Kidney epithelial cell (primary cell): ENCODE measurements around the gene LBX1. TPM values are rescaled to one million over a fixed set of nuclear protein-coding genes. Genes with fewer than 3 reads are reported as not detected.

Source experiments
- DNase-seq: peaks from one replicate; pipeline ENCODE4 v3.0.0-alpha.2; 2010; ENCODE audit warnings: low read depth
- H3K27me3 ChIP-seq: 2 replicates; pipeline ENCODE4 v1.6.0; 2011; ENCODE audit warnings: low read length; ENCODE audit not compliant: control insufficient read depth, insufficient read depth
- H3K36me3 ChIP-seq: 2 replicates; pipeline ENCODE4 v1.5.1; 2011; ENCODE audit warnings: low read length; ENCODE audit not compliant: control insufficient read depth, insufficient read depth
- H3K4me3 ChIP-seq: 2 replicates; pipeline ENCODE4 v1.5.1; 2011; ENCODE audit warnings: low read depth, mild to moderate bottlenecking, control low read depth, low read length
- total RNA-seq: library from RNA; depleted of rRNA; stranded (reverse); fragments of >200 nt; gene quantifications from 2 replicates; pipeline ENCODE4 v1.2.3, GENCODE V29; 2015
- TF ChIP-seq, protein P1 (sequence below): IDR thresholded peaks from 2 replicates; pipeline ENCODE4 v1.5.1; 2011; ENCODE audit warnings: mild to moderate bottlenecking, moderate library complexity, low read length, control low read depth, inconsistent platforms; ENCODE audit not compliant: insufficient read depth, poor library complexity, severe bottlenecking

The LBX1 gene
- total RNA-seq, 1 donor from 2014 or later = not detected

DNA sequence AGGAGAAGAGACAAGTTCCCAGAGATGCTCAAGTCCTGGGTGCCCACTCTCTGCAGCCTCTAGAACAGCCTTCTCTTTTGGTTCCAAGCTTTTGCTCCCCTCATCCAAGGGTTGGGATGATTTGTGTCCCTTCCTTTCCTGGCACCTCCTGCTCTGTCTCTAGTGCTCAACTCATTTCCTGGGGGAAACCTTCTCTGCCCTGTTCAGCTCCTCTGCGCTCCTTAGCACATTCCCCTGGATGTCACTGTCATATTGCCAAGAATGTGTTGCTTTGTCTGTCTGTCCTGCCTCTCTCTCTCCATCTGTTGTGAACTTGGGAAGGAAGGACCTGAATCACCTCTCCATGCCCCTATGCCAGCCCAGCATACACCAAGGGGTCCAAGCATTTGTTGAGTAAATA is 5.1 kb upstream of the LBX1 start:
- TF ChIP-seq, protein P1, sequence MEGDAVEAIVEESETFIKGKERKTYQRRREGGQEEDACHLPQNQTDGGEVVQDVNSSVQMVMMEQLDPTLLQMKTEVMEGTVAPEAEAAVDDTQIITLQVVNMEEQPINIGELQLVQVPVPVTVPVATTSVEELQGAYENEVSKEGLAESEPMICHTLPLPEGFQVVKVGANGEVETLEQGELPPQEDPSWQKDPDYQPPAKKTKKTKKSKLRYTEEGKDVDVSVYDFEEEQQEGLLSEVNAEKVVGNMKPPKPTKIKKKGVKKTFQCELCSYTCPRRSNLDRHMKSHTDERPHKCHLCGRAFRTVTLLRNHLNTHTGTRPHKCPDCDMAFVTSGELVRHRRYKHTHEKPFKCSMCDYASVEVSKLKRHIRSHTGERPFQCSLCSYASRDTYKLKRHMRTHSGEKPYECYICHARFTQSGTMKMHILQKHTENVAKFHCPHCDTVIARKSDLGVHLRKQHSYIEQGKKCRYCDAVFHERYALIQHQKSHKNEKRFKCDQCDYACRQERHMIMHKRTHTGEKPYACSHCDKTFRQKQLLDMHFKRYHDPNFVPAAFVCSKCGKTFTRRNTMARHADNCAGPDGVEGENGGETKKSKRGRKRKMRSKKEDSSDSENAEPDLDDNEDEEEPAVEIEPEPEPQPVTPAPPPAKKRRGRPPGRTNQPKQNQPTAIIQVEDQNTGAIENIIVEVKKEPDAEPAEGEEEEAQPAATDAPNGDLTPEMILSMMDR = no peak
- Histone ChIP-seq H3K27me3 (peaks cover 99% of the 10 kb centered on the region), H3K4me3 (no peak overlapping the region), H3K36me3 (no peaks in the 10 kb centered on the region)
- DNase-seq = no peak

DNA sequence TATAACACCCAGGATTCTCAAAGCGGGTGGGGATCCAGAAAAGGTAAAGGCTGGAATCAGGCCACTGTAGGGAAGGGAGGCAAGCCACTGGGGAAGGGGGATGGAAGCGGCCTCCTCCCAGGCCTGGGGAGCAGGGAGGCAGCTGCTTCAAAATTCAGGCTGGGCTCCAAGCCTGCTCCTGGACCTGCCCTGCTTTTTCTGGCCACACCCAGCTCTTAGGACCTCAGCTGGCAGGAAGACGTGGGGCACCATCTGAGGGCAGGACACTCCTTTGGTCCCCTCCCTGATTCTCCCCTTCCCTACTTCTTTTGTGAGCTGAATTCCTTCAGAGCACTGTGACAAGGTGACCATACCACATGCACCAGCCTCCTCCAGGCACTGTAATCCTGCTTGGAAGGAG is 4.6 kb upstream of the LBX1 start:
- Histone ChIP-seq H3K36me3 (no peaks in the 10 kb centered on the region), H3K27me3 (peaks cover 99% of the 10 kb centered on the region), H3K4me3 (no peak overlapping the region)
- TF ChIP-seq, protein P1 = no peak
- DNase-seq = no peak

DNA sequence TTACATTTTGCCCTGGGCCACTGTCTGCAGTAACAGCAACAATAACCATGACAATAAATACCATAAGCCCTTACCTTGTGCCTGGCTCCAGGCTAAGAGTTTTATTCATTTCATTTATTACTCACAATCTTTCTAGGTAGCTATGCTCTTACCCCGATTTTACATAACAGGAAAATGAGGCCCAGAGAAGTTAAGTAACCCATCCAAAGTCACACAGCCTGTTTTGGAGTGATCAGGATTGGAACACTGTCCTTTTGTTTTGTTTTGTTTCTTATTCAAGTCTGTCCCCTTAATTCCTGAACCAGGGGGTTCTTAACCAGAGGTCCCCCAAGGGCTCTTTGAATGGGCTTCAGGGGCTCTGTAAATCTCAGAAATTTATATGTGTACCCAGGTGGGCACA is 4.2 kb upstream of the LBX1 start:
- Histone ChIP-seq H3K4me3 (no peak overlapping the region), H3K36me3 (no peaks in the 10 kb centered on the region), H3K27me3 (peaks cover 98% of the 10 kb centered on the region)
- TF ChIP-seq, protein P1 = no peak
- DNase-seq = no peak

DNA sequence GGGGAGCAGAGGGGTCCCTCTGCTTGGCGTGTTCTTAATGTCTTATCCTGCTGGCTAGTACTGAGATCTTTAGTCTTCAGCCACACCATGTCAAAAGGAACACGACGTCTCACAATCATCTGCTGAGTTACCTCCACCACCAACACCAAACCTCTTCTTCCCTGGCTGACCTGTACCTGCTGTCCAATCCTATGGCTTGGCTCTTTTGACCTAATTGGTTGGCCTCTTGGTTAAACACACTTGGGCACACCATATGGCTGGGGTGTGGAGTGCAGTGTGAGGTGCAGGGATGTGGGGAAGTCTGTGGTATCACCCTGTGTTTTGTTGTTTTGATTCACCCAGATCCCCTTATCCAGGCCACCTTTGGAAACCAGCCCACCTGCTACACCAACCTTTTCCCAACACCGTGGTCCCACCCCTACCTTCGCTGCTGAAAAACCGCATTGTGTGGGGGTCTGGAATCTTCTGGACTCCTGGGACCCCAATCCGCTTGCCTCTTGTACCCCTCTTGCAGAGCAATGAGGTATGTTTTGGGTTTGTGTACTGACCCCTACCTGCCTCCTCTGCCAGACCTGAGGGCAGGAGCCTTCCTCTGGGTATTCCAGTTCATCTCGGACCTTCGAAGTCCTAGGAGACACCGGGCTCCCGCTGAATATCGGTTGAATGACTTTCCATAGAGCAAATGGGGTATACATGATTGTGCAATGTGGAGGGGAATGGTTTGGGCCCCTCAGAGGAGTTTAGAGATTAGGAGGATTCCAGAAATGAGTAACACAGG is 2.8 kb upstream of the LBX1 start:
- DNase-seq = no peak
- no peak overlapping the region for H3K4me3 ChIP-seq
- peaks cover 98% of the 10 kb centered on the region for H3K27me3 ChIP-seq
- H3K36me3 ChIP-seq = no peaks in the 10 kb centered on the region
- TF ChIP-seq, protein P1 = no peak

DNA sequence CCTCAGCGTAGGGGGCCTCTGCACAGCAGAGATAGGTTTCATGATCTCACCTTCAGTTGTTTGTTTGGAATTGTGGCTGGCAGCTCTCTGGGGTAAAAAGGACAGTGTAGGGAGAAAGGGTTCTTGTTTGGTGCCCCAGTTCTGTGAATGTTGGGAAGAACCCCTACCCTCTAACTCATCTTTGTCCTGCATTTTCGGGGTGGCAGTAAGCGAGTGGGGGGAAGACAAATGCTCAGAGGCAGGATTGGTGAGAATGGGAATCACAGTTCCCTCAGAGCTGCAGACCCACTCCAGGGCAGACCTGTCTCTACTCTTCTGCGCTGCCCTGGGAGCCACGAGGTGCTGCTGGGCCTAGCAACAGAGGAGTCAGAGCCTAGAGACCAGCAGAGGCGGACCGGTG is 1.8 kb upstream of the LBX1 start:
- H3K4me3 ChIP-seq = no peak overlapping the region
- TF ChIP-seq, protein P1 = no peak
- peaks cover 98% of the 10 kb centered on the region for H3K27me3 ChIP-seq
- DNase-seq = no peak
- H3K36me3 ChIP-seq = no peaks in the 10 kb centered on the region

DNA sequence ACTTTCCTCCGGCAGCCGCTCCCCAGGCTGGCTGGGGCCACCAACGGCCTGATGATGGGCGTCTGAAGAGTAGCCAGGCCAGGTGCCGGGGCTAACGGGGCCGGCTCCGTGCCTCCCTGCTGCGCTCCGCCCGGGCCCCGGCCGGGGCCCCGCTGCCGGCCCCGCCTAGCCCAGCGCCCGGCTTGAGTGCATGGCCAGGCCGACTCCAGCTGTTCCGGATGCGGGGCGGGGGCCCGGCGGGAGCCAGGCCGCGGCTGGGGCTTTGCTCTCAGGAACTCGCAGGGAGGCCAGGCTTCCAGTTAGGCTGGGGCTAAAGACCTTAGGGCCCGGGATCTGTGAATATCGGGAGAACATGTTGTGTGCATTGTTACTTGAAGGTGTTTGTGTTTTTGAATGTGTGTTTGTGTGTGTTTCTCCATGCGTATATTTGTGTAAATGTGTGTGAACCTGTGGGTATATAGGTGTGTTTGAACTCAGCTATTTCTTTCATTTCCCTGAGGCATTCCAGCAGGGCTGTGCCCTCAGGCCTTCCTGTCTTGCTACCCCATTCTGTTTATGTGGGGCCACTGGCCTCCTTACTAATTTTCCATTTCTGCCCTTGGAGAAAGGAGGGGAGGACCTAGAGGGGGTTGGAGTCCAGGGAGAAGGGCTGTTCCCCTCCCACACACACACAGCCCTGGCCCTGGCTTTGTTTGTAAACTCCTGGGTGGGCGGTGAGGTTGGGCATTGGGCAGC is 1.1 kb upstream of the LBX1 start:
- TF ChIP-seq, protein P1 = no peak
- Histone ChIP-seq H3K36me3 (no peaks in the 10 kb centered on the region), H3K27me3 (peaks cover 98% of the 10 kb centered on the region), H3K4me3 (no peak overlapping the region)
- DNase-seq = no peak
